Prostate gland (tissue), 2 donors: ENCODE measurements around the gene LSMEM2. TPM values are rescaled to one million over a fixed set of nuclear protein-coding genes. Genes with fewer than 3 reads are reported as not detected.

Experiments
- DNase-seq: peaks from one replicate; pipeline ENCODE4 v3.0.0-alpha.2; 2019; ENCODE audit warnings: low spot score
- H3K27ac ChIP-seq, 2 donors: fragments of 200-600 bp; sonication (generic); 2 replicates each; pipeline ENCODE4 v1.5.1; 2017 to 2019
- H3K27me3 ChIP-seq: fragments of 200-600 bp; sonication (generic); replicated peaks from 2 replicates; pipeline ENCODE4 v1.5.1; 2019; ENCODE audit not compliant: insufficient read depth
- H3K36me3 ChIP-seq, 2 donors: fragments of 200-600 bp; sonication (generic); 1 replicate in 1 of 2; 2 replicates in 1 of 2; pipeline versions ENCODE4 v1.5.1 to v1.8.1; 2017 to 2019
- H3K4me1 ChIP-seq: fragments of 200-600 bp; sonication (generic); replicated peaks from 2 replicates; pipeline ENCODE4 v1.5.1; 2019
- H3K4me3 ChIP-seq, 2 donors: fragments of 200-600 bp; sonication (generic); 2 replicates each; pipeline ENCODE4 v1.5.1; 2017 to 2019
- H3K9me3 ChIP-seq: fragments of 200-600 bp; sonication (generic); 2 replicates; pipeline ENCODE4 v1.5.1; 2017
- POLR2A ChIP-seq: fragments of 450-650 bp; IDR thresholded peaks from one replicate; pipeline ENCODE4 v1.6.1; 2016; ENCODE audit warnings: antibody characterized with exemption, mild to moderate bottlenecking
- POLR2AphosphoS5 ChIP-seq: sonication (generic); formaldehyde crosslinking; IDR thresholded peaks from one replicate; pipeline ENCODE4 v1.6.1; 2017; ENCODE audit warnings: antibody characterized with exemption
- WGBS: methylation state at CpG from one replicate; pipeline ENCODE4 v1.1.5; 2018; 5-methylcytosine and 5-hydroxymethylcytosine counted together
- intact Hi-C: fragments of 100-400 bp; cut with DNase I; formaldehyde crosslinking; loops from one replicate; pipeline ENCODE4 v1.14.2; 2022
- total RNA-seq, 2 donors: library from RNA; depleted of rRNA; stranded (reverse); fragments of >200 nt; gene quantifications; one replicate each; pipeline ENCODE4 v1.1.0, GENCODE V29; 2016
- TF ChIP-seq, protein P1 (sequence below), 4 experiments: fragments of 200-600 bp in 2 of 4; fragments of 450-650 bp in 2 of 4; sonication (generic) in 2 of 4; IDR thresholded peaks; 1 replicate in 3 of 4; 2 replicates in 1 of 4; pipeline ENCODE4 v1.5.1; 2016 to 2019; ENCODE audit warnings: antibody characterized with exemption in 4 of 4, mild to moderate bottlenecking in 2 of 4, moderate library complexity in 2 of 4

Gene LSMEM2
- total RNA-seq, 2 donors from 2014 or later: not detected

GRCh38 chr3:50245251-50245745 is 33.6 kb upstream of the LSMEM2 start:
- no peaks in the 10 kb centered on the region for H3K27me3 ChIP-seq
- TF ChIP-seq, protein P1, sequence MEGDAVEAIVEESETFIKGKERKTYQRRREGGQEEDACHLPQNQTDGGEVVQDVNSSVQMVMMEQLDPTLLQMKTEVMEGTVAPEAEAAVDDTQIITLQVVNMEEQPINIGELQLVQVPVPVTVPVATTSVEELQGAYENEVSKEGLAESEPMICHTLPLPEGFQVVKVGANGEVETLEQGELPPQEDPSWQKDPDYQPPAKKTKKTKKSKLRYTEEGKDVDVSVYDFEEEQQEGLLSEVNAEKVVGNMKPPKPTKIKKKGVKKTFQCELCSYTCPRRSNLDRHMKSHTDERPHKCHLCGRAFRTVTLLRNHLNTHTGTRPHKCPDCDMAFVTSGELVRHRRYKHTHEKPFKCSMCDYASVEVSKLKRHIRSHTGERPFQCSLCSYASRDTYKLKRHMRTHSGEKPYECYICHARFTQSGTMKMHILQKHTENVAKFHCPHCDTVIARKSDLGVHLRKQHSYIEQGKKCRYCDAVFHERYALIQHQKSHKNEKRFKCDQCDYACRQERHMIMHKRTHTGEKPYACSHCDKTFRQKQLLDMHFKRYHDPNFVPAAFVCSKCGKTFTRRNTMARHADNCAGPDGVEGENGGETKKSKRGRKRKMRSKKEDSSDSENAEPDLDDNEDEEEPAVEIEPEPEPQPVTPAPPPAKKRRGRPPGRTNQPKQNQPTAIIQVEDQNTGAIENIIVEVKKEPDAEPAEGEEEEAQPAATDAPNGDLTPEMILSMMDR (IDR thresholded peaks at IDR 0.05): no peak
- no peak for TF ChIP-seq POLR2A
- no peak for TF ChIP-seq POLR2AphosphoS5
- no peak for DNase-seq
- no peaks in the 10 kb centered on the region for H3K36me3 ChIP-seq
- 41% methylated on average over 16 of the region's 16 CpGs for WGBS
- peaks cover 4% of the 10 kb centered on the region for H3K4me1 ChIP-seq
- H3K9me3 ChIP-seq: no peaks in the 10 kb centered on the region
- peak overlapping the region; percentile 62 to 63 for H3K27ac ChIP-seq
- H3K4me3 ChIP-seq: peak overlapping the region in 1 of 2 donors; percentile 10
- intact Hi-C loops: no loop called here

- Histone ChIP-seq H3K36me3 (no peaks in the 10 kb centered on the region), H3K4me1 (peaks cover 4% of the 10 kb centered on the region), H3K9me3 (no peaks in the 10 kb centered on the region), H3K27ac (peak overlapping the region; percentile 62 to 63), H3K4me3 (peak overlapping the region; percentile 10 to 32), H3K27me3 (no peaks in the 10 kb centered on the region)
- peak; percentile 84 for DNase-seq
- WGBS: 1% methylated on average over 20 of the region's 25 CpGs
- intact Hi-C loops: loop anchor here (1.0 kb wide), 1 partner anchor 19 kb away; no protein-coding TSS in a partner anchor
- TF ChIP-seq, protein P1 (IDR thresholded peaks at IDR 0.05): peak; percentile 98 to 99 (median 99)
- TF ChIP-seq POLR2A (no peak), POLR2AphosphoS5 (peak; percentile 87)
These were observed 32.9 kb upstream of the LSMEM2 start for GRCh38 chr3:50245831-50246516.

DNA sequence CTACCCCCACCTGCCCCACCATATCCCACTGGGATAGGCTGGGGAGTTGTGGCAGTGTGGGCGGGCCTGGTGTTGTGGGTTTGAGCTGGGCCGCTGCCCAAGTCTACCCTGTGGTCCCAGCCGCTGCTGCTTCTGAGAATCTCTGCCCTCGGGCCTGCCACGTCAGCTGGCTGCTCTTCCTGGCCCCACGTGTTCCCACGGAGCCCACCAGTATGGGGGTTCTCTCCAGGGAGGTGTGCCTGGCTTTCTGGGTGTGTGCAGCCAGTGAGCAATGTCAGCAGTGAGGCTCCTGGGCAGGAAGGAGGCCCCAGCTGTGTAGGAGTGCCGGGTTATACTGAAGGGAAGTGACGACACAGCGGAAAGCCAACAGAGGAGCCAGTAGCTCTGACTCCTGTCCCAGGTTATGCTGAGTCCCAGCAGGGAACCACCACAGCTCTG is 32.4 kb upstream of the LSMEM2 start:
- H3K27ac ChIP-seq: peak overlapping the region; percentile 62 to 63
- 22% methylated on average over 8 of the region's 10 CpGs for WGBS
- TF ChIP-seq POLR2AphosphoS5 (no peak), POLR2A (no peak)
- TF ChIP-seq, protein P1 (IDR thresholded peaks at IDR 0.05): no peak
- peaks cover 4% of the 10 kb centered on the region for H3K4me1 ChIP-seq
- no peak overlapping the region for H3K4me3 ChIP-seq
- no peaks in the 10 kb centered on the region for H3K36me3 ChIP-seq
- H3K9me3 ChIP-seq: no peaks in the 10 kb centered on the region
- no peaks in the 10 kb centered on the region for H3K27me3 ChIP-seq
- intact Hi-C loops: loop anchor here (1.0 kb wide), 1 partner anchor 19 kb away; no protein-coding TSS in a partner anchor
- no peak for DNase-seq

DNA sequence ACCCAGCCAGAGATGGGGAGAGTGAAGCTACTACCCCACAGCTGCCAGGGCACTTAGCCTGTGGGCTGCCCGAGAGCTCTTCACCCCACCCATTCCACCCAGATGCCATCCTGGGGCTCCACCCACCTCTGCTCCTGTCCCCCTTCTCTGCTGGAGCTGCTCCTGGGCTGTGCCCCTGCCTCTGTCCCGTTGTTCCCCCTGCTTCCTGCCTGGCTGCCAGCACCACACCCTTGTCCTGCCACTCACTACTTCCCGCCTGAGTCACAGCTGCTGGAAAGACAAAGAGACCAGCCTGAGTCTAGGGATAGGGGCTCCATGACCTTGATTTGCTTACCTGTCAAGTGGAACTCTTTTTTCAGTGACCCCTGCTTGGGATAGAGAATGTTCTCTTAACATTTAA is 30.5 kb upstream of the LSMEM2 start:
- H3K4me3 ChIP-seq: no peak overlapping the region
- H3K27me3 ChIP-seq: no peaks in the 10 kb centered on the region
- no peaks in the 10 kb centered on the region for H3K9me3 ChIP-seq
- no peak for DNase-seq
- intact Hi-C loops: no loop called here
- 25% methylated on average over 3 of the region's 3 CpGs for WGBS
- H3K27ac ChIP-seq: no peak overlapping the region
- peaks cover 4% of the 10 kb centered on the region for H3K4me1 ChIP-seq
- no peaks in the 10 kb centered on the region for H3K36me3 ChIP-seq
- TF ChIP-seq, protein P1 (IDR thresholded peaks at IDR 0.05): no peak
- TF ChIP-seq POLR2AphosphoS5: peak; percentile 32

DNA sequence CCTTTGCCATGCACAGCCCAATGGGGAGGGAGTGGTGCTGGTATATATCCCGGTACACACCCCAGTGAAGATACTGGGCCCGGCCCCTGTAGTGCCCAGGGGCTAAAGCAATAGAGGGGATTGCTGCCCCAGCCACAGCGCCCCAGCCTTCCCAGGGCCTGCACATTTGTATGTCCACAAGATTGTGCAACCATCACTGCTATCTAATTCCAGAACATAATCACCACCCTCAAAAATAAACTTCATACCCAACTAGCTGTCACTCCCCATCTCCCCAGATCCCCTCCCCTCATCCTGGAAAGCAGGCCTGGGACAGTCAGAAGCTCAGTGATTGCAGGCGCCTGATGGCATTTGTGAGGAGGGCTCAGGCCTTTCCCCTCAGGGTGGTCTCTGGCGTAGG is 29.4 kb upstream of the LSMEM2 start:
- TF ChIP-seq, protein P1 (IDR thresholded peaks at IDR 0.05): no peak
- TF ChIP-seq POLR2A: no peak
- WGBS: 86% methylated on average over 5 of the region's 5 CpGs
- peaks cover 4% of the 10 kb centered on the region for H3K4me1 ChIP-seq
- H3K27ac ChIP-seq: no peak overlapping the region
- H3K36me3 ChIP-seq: no peaks in the 10 kb centered on the region
- H3K9me3 ChIP-seq: no peaks in the 10 kb centered on the region
- no peak for DNase-seq
- H3K27me3 ChIP-seq: no peaks in the 10 kb centered on the region
- intact Hi-C loops: no loop called here
- no peak overlapping the region for H3K4me3 ChIP-seq
